ENCODE data around the gene KDM8.

- TF ChIP-seq SRF (IDR thresholded peaks at IDR 0.05; ENCODE audit: low read depth) = no peak
- no peak for TF ChIP-seq CTCF (IDR thresholded peaks at IDR 0.05 in 2 of 3, conservative IDR thresholded peaks at IDR 0.05 in 1 of 3; ENCODE audit: borderline replicate concordance in 1 of 3, insufficient read depth in 1 of 3, low read depth in 2 of 3, low read length in 2 of 3)
- TF ChIP-seq EZH2 (IDR thresholded peaks at IDR 0.05) = no peak
- TF ChIP-seq POLR2A (IDR thresholded peaks at IDR 0.05; ENCODE audit: borderline replicate concordance, extremely low read depth, insufficient read depth, insufficient read length) = no peak
- TF ChIP-seq RAD21 (IDR thresholded peaks at IDR 0.05; ENCODE audit: low read depth) = no peak
- no peak for TF ChIP-seq EGR1 (IDR thresholded peaks at IDR 0.05; ENCODE audit: low read depth)
- no peak for TF ChIP-seq ATF3 (IDR thresholded peaks at IDR 0.05)
- TF ChIP-seq YY1 (IDR thresholded peaks at IDR 0.05; ENCODE audit: extremely low read depth, insufficient replicate concordance, low read depth, low read length) = no peak
- no peak for TF ChIP-seq ZFX (IDR thresholded peaks at IDR 0.05)
- TF ChIP-seq EZH2phosphoT487 (IDR thresholded peaks at IDR 0.05; ENCODE audit: borderline replicate concordance) = no peak
- TF ChIP-seq JUND (IDR thresholded peaks at IDR 0.05) = no peak
- TF ChIP-seq SP1 (IDR thresholded peaks at IDR 0.05; ENCODE audit: low read depth) = no peak
These were observed 32.6 kb downstream of the KDM8 start for GRCh38 chr16:27235938-27236245.

Data from HCT116 (cell line).